Adrenal gland (tissue), 5 donors: ENCODE results near the gene ALLC.

ENCODE experiments used
- POLR2A ChIP-seq, 2 donors: fragments of 450-650 bp; IDR thresholded peaks; one replicate each; pipeline ENCODE4 v1.6.1; 2017; ENCODE audit warnings: antibody characterized with exemption in 2 of 2, mild to moderate bottlenecking in 2 of 2, moderate library complexity in 1 of 2
- TF ChIP-seq, protein P1 (sequence below), 6 experiments: fragments of 450-650 bp in 4 of 6; fragments of 200-600 bp in 2 of 6; sonication (generic) in 1 of 6; IDR thresholded peaks; 1 replicate in 5 of 6; 2 replicates in 1 of 6; pipeline versions ENCODE4 v1.5.1 to v1.8.0; 2016 to 2021; ENCODE audit warnings: antibody characterized with exemption in 6 of 6, mild to moderate bottlenecking in 2 of 6, moderate library complexity in 1 of 6
- donor health status: DM: no; HTN: no; CAD: no.

- no peak for TF ChIP-seq POLR2A (IDR thresholded peaks at IDR 0.05)
- TF ChIP-seq, protein P1, sequence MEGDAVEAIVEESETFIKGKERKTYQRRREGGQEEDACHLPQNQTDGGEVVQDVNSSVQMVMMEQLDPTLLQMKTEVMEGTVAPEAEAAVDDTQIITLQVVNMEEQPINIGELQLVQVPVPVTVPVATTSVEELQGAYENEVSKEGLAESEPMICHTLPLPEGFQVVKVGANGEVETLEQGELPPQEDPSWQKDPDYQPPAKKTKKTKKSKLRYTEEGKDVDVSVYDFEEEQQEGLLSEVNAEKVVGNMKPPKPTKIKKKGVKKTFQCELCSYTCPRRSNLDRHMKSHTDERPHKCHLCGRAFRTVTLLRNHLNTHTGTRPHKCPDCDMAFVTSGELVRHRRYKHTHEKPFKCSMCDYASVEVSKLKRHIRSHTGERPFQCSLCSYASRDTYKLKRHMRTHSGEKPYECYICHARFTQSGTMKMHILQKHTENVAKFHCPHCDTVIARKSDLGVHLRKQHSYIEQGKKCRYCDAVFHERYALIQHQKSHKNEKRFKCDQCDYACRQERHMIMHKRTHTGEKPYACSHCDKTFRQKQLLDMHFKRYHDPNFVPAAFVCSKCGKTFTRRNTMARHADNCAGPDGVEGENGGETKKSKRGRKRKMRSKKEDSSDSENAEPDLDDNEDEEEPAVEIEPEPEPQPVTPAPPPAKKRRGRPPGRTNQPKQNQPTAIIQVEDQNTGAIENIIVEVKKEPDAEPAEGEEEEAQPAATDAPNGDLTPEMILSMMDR (IDR thresholded peaks at IDR 0.05), result no peak
These were observed 45.3 kb downstream of the ALLC start, which contains the start of gene DCDC2C for GRCh38 chr2:3703236-3703756.
